Sigmoid colon (tissue), 4 donors: ENCODE data around the gene PLXNB2.

Experiments
- CTCF ChIP-seq, 4 experiments: fragments of 450-650 bp in 3 of 4; fragments of 200-600 bp in 1 of 4; IDR thresholded peaks; one replicate each; pipeline ENCODE4 v1.5.1; 2016 to 2019; ENCODE audit warnings: antibody characterized with exemption in 4 of 4, mild to moderate bottlenecking in 3 of 4, moderate library complexity in 2 of 4
- POLR2A ChIP-seq, 2 donors: fragments of 450-650 bp; IDR thresholded peaks; one replicate each; pipeline ENCODE4 v1.6.1; 2016; ENCODE audit warnings: antibody characterized with exemption in 2 of 2, mild to moderate bottlenecking in 2 of 2, moderate library complexity in 2 of 2
- POLR2AphosphoS5 ChIP-seq, 4 donors: sonication (generic); formaldehyde crosslinking; IDR thresholded peaks; one replicate each; pipeline ENCODE4 v1.6.1; 2017; ENCODE audit warnings: antibody characterized with exemption in 4 of 4

DNA sequence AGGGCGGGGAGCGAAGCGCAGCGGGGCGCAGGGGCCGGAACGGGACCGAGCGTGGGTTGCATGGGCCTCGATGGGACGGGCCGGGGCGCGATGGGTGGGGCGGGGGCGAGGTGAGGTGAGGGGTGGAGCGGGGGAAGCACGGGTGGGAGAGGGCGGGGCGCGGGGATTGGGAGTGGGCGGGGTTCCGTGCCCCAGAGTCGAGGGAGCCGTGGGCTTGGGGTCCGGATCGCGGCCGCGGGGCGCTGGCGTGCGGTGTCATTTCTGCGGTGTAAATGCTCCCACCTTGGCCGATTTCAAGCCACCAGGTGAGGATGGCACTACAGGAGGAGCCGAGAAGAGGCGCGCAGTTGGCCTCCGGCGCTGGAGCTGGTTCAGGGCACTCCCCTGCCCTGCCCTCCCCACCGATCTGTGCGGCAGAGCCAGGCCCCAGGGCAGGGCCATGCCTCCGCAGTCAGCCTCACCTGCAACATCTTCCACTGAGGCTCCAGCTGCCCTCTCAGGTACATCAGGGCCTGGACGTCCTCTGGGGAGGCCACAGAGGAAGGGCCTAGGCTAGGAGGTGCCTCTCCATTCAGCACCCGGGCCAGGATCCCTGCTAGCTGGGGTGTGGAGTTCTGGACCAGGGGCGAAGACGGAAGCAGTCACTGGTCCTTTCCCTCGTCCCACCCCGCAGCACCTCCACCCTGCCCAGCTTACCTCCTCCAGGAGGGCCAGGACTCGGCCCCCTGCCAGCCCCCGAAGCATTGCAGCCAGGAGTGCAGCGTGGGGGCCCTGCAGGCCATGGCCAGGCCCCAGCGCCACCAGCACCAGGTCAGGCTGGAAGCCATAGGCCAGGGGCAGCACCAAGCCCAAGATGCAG, 62.0 kb downstream of the PLXNB2 start:
- TF ChIP-seq CTCF (IDR thresholded peaks at IDR 0.05) (no peak), POLR2AphosphoS5 (IDR thresholded peaks at IDR 0.05) (no peak), POLR2A (IDR thresholded peaks at IDR 0.05) (no peak)
